Lung (tissue), 12 donors: ENCODE measurements around the gene ADD3. TPM values are rescaled to one million over a fixed set of nuclear protein-coding genes. Genes with fewer than 3 reads are reported as not detected.
A peak's percentile ranks its signal among the peaks of the same experiment; 100 is the strongest.

Experiments used
- ATAC-seq: fragments of 200-7000 bp; cut with Tn5 transposase; one replicate; pipeline ENCODE4 v1.9.1; 2020; ENCODE audit warnings: moderate number of reproducible peaks; ENCODE audit not compliant: insufficient read depth, low FRiP score
- DNase-seq, 3 donors: peaks; one replicate each; pipeline ENCODE4 v3.0.0-alpha.2; 2013 to 2017
- H3K27ac ChIP-seq, 2 donors: one replicate each; pipeline ENCODE4 v1.5.1; 2013; ENCODE audit warnings: mild to moderate bottlenecking in 2 of 2, moderate library complexity in 2 of 2, control low read depth in 1 of 2, inconsistent platforms in 1 of 2, low read depth in 1 of 2, low read length in 1 of 2
- H3K27me3 ChIP-seq, 3 donors: one replicate each; pipeline ENCODE4 v1.5.1; 2013; ENCODE audit warnings: low read length in 2 of 3; ENCODE audit not compliant: control insufficient read depth in 3 of 3, insufficient read depth in 3 of 3
- H3K36me3 ChIP-seq, 4 donors: one replicate each; pipeline ENCODE4 v1.5.1; 2013; ENCODE audit warnings: low read length in 4 of 4, mild to moderate bottlenecking in 1 of 4, moderate library complexity in 1 of 4; ENCODE audit not compliant: control insufficient read depth in 4 of 4, insufficient read depth in 4 of 4
- H3K4me1 ChIP-seq, 5 donors: one replicate each; pipeline ENCODE4 v1.5.1; 2013; ENCODE audit warnings: low read length in 5 of 5, mild to moderate bottlenecking in 2 of 5, moderate library complexity in 1 of 5; ENCODE audit not compliant: control insufficient read depth in 5 of 5, insufficient read depth in 5 of 5
- H3K4me3 ChIP-seq: one replicate; pipeline ENCODE4 v1.5.1; 2013; ENCODE audit warnings: mild to moderate bottlenecking, control low read depth, moderate library complexity
- H3K9ac ChIP-seq, 2 donors: one replicate each; pipeline ENCODE4 v1.5.1; 2013; ENCODE audit warnings: low read length in 2 of 2, control low read depth in 1 of 2; ENCODE audit not compliant: insufficient read depth in 1 of 2
- H3K9me3 ChIP-seq, 4 donors: one replicate each; pipeline ENCODE4 v1.5.1; 2013; ENCODE audit warnings: low read length in 3 of 4, mild to moderate bottlenecking in 1 of 4, moderate library complexity in 1 of 4; ENCODE audit not compliant: control insufficient read depth in 4 of 4, insufficient read depth in 3 of 4
- CTCF ChIP-seq: IDR thresholded peaks from 2 replicates; pipeline ENCODE4 v1.5.1; 2012; ENCODE audit warnings: mild to moderate bottlenecking; ENCODE audit errors: control extremely low read depth, extremely low read depth
- WGBS, 2 donors: extraction: QIAGEN DNeasy Blood & Tissue Kit; methylation state at CpG; one replicate each; pipeline ENCODE4 v1.1.7; 2013; 5-methylcytosine and 5-hydroxymethylcytosine counted together
- polyA plus RNA-seq, 2 donors: library from polyadenylated mRNA; stranded (reverse); fragments of 200-250 nt; gene quantifications; one replicate each; pipeline ENCODE4 v1.2.1, GENCODE V29; 2013
- total RNA-seq, 2 donors: library from RNA; depleted of rRNA in 1 of 2; stranded (reverse); fragments of >200 nt in 1 of 2; gene quantifications; one replicate each; pipeline ENCODE4 v1.2.1, GENCODE V29; 2014 to 2021
- donor health status: control.
- donor health status: control.
- donor health status: Bipolar disorder and iron deficiency.
- donor health status: healthy.
- donor health status: DM: yes; HTN: yes; CAD: no.

The ADD3 gene
- total and polyA plus RNA-seq, 4 donors, result 22.0 to 289 (median 56.1) TPM

- H3K4me1 ChIP-seq, result peaks cover 0 to 21% (median 3%) of the 10 kb centered on the region in 5 donors
- ATAC-seq, result no peak
- TF ChIP-seq CTCF, result no peak
- H3K36me3 ChIP-seq, result no peaks in the 10 kb centered on the region
- DNase-seq, result no peak
- no peak overlapping the region for H3K9ac ChIP-seq
- no peaks in the 10 kb centered on the region for H3K27me3 ChIP-seq
- no peak overlapping the region for H3K4me3 ChIP-seq
- H3K9me3 ChIP-seq, result no peaks in the 10 kb centered on the region
- 22 to 50% methylated on average over 4 of the region's 4 CpGs for WGBS, 2 donors
- H3K27ac ChIP-seq, result no peak overlapping the region
Observed at GRCh38 chr10:110023785-110024465, 16.1 kb downstream of the ADD3 start.

GRCh38 chr10:110029450-110029849, 21.7 kb downstream of the ADD3 start:
- Histone ChIP-seq H3K36me3 (no peaks in the 10 kb centered on the region), H3K27ac (no peak overlapping the region), H3K4me1 (peaks cover 2 to 38% (median 18%) of the 10 kb centered on the region in 5 donors), H3K27me3 (no peaks in the 10 kb centered on the region), H3K4me3 (no peak overlapping the region), H3K9ac (no peak overlapping the region), H3K9me3 (no peaks in the 10 kb centered on the region)
- WGBS, 2 donors, result 84 to 91% methylated on average over 2 of the region's 2 CpGs
- DNase-seq, result peak in 2 of 3 donors; percentile 40 to 55
- no peak for ATAC-seq
- TF ChIP-seq CTCF, result no peak

GRCh38 chr10:110032801-110033700, 25.3 kb downstream of the ADD3 start:
- WGBS, 2 donors, result 53 to 68% methylated on average over 4 of the region's 4 CpGs

More at GRCh38 chr10:110032801-110033700, 25.3 kb downstream of the ADD3 start:
- DNase-seq (peak; percentile 66 to 89 (median 86)), ATAC-seq (no peak)
- Histone ChIP-seq H3K9me3 (no peaks in the 10 kb centered on the region), H3K4me3 (no peak overlapping the region), H3K36me3 (no peaks in the 10 kb centered on the region), H3K27ac (peak overlapping the region in 1 of 2 donors; percentile 60), H3K4me1 (peaks cover 2 to 47% (median 18%) of the 10 kb centered on the region in 5 donors), H3K9ac (peak overlapping the region in 1 of 2 donors; percentile 27), H3K27me3 (no peaks in the 10 kb centered on the region)
- no peak for TF ChIP-seq CTCF
